LNCaP clone FGC (cell line): ENCODE data around the gene EXOC3L2.

Experiments
- DNase-seq: peaks from one replicate; pipeline ENCODE4 v3.0.0-alpha.2; 2011; ENCODE audit warnings: low read depth
- H3K4me3 ChIP-seq: 2 replicates; pipeline ENCODE4 v1.5.1; 2011; ENCODE audit warnings: mild to moderate bottlenecking, low read depth, low read length, control low read depth
- TF ChIP-seq, protein P1 (sequence below): IDR thresholded peaks from 2 replicates; pipeline ENCODE4 v1.5.1; 2012; ENCODE audit warnings: mild to moderate bottlenecking; ENCODE audit not compliant: control insufficient read depth, insufficient read depth; ENCODE audit errors: extremely low read depth

EXOC3L2 gene

DNA sequence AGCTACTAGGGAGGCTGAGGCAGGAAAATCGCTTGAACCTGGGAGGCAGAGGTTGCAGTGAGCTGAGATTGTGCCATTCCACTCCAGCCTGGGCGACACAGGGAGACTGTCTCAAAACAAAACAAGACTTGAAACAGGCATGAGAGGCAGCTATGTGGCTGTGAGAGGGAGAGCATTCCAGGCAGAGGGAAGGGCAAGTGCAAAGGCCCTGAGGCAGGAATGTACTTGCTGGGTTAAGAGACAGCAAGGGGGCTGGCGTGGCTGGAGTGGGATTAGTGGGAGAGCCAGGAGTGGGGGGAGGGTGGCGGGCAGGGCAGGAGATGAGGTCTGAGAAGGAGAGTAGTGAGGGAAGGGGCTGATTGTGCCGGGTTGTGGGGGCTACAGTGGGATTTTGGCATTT is 21.3 kb downstream of the EXOC3L2 start:
- H3K4me3 ChIP-seq = no peak overlapping the region
- DNase-seq = no peak
- TF ChIP-seq, protein P1, sequence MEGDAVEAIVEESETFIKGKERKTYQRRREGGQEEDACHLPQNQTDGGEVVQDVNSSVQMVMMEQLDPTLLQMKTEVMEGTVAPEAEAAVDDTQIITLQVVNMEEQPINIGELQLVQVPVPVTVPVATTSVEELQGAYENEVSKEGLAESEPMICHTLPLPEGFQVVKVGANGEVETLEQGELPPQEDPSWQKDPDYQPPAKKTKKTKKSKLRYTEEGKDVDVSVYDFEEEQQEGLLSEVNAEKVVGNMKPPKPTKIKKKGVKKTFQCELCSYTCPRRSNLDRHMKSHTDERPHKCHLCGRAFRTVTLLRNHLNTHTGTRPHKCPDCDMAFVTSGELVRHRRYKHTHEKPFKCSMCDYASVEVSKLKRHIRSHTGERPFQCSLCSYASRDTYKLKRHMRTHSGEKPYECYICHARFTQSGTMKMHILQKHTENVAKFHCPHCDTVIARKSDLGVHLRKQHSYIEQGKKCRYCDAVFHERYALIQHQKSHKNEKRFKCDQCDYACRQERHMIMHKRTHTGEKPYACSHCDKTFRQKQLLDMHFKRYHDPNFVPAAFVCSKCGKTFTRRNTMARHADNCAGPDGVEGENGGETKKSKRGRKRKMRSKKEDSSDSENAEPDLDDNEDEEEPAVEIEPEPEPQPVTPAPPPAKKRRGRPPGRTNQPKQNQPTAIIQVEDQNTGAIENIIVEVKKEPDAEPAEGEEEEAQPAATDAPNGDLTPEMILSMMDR = no peak

DNA sequence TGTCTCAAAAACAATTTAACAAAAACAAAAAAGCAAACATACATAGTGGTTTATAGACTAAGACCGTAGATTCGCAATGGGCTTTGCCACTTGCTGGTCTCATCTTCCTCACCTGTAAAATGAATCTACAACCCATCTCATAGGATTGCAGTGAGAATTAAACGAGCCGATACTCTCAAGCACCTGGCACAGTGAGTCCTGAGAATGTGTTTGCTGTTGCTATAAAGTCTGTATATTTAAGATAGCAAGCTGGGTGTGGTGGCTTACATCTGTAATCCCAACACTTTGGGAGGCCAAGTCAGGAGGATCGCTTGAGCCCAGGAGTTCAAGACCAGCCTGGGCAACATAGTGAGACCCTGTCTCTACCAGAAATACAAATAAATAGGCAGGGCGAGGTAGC is 22.5 kb downstream of the EXOC3L2 start:
- H3K4me3 ChIP-seq = no peak overlapping the region
- no peak for DNase-seq
- TF ChIP-seq, protein P1 = no peak

DNA sequence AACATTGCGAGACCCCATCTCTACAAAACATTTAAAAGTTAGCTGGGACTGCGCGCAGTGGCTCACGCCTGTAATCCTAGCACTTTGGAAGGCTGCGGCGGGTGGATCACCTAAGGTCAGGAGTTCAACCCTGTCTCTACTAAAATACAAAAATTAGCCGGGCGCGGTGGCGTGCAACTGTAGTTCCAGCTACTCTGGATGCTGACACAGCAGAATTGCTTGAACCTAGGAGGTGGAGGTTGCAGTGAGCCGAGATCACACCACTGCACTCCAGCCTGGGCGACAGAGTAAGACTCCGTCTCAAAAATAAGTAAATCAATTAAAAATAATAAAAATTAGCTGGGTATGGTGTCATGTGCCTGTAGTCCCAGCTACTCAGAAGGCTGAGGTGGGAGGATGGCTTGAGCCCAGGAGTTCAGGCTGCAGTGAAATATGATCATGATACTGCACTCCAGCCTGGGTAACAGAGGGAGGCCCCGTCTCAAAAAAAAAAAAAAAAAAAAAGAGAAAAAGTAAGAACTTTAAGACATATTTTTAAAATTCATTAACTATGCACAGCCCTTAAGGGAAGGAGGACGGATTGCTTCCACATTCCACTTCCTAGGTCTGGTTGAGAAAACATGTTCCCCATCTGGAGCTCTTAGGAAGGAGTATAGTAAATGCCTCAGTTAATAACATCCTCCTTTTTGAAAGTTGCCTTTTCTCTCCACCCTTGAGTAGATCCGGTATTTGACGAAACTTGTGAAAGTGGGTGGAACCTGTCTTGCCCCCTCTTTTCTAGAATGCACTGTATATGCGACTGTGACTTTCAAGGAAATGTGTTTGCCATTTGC is 26.1 kb downstream of the EXOC3L2 start:
- no peak for DNase-seq
- TF ChIP-seq, protein P1 = no peak
- no peak overlapping the region for H3K4me3 ChIP-seq

DNA sequence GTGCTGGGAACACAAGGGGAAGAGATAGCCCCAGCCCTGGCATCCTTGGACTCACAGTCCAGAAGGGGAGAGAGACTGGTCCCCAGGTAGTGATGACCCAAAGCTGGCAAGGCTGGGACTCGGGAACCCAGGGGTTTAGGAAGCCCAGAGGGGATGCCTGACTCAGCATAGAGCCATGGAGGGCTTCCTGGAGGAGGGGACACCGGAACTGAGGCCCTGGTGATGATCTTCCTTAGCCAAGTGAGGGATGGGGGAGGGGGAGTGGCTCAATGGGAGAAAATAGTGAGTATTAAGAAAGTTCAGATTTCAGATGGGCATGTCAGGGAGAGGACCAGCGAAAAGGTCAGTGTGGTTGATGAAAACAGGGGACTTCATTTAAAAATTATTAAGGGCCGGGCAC is 26.8 kb downstream of the EXOC3L2 start:
- no peak overlapping the region for H3K4me3 ChIP-seq
- DNase-seq = no peak
- TF ChIP-seq, protein P1 = no peak

DNA sequence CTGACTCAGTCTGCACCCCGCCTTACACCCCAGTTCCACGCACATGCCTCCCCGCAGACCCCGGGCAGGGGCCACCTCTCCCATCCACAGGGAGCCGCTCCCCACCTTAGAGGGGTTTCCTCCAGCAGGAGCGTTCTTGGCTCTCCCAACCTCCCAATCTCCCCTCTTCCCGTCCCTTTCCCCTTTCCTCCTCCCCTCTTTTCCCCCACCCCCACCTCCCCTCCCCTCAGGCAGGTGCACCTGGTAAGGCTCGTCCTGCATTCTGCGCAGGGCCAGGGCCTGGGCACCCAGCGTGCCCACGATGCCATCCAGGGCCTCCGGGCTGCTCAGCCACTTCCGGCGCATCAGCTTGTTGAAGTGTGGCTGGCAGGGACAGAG is 27.3 kb downstream of the EXOC3L2 start:
- TF ChIP-seq, protein P1 = no peak
- H3K4me3 ChIP-seq = no peak overlapping the region
- DNase-seq = no peak

DNA sequence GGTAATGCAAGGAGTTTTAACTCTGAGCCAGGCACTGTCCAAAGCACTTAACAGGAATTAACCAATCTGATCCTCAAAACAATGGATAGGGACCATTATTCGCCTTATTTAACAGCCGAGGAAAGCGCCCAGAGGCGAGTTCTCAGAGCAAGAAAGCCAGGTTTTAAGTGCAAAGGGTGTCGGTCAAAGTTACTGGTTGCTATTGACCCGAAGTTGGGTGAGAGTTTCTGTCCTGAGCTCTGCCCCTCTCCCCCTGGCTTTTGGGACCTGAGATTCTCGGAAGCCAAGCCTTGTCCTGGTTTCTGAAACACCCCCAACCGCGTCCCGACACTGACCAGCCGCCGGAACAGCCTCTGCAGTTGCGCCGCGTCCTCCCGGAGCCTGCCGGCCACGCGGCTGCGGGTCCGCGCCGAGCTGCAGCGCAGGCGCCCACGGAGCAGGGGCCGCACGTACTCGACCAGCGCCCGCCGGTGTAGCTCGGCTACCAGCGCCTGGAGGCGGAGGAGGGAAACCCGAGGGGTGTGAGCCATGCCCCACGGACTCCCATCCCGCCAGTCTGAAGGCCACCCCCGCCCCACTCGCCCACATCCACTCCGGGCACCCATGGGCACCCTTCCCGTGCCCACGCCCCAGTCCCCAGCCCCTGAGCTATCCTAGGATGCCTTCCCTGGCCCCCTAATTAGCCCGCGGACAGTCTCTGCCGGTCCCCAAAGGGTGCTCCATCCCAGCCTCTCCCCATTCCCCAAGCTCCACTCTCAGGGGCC is 27.8 kb downstream of the EXOC3L2 start:
- H3K4me3 ChIP-seq = no peak overlapping the region
- no peak for DNase-seq
- TF ChIP-seq, protein P1 = no peak

DNA sequence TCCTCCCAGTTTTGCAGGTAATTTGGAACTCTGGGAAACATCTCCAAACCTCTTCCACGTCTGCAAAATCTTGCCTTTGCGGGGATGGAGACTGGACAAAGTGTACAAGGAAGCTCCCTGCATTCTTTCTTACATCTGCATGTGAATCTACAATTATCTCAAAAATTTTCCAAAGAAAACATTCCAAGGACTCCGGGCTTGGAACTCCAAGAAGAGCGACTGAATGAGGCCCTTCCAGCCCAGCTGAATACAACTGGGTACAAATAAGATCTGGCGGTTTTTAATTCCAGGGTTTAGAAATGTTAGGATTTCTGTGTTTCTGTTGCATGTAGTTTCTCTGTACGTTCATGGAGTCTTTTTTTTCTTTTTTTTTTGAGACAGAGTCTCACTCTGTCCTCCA is 28.5 kb downstream of the EXOC3L2 start:
- TF ChIP-seq, protein P1 = no peak
- no peak for DNase-seq
- H3K4me3 ChIP-seq = no peak overlapping the region
